BLaER1 treated with 17β-estradiol and CSF1 and Interleukin-3, amounts not matched to agents 10 nM and 100 nM (cell line): ENCODE data around the gene DNAJC5.
"Not testable (repeated sequence)": the region's sequence is repeated elsewhere in the genome, so short reads cannot be mapped to it uniquely, and the experiment has no call there.

Source experiments
- H3K27ac ChIP-seq, 11 experiments: shearing (Covaris generic); formaldehyde crosslinking; 2 replicates each; pipeline ENCODE4 v1.8.1; 2022
- H3K27me3 ChIP-seq, 11 experiments: shearing (Covaris generic); formaldehyde crosslinking; 2 replicates each; pipeline ENCODE4 v1.8.1; 2022
- H3K36me3 ChIP-seq, 11 experiments: shearing (Covaris generic); formaldehyde crosslinking; 2 replicates each; pipeline ENCODE4 v1.8.1; 2022
- H3K4me1 ChIP-seq, 10 experiments: shearing (Covaris generic); formaldehyde crosslinking; 2 replicates each; pipeline ENCODE4 v1.8.1; 2022
- H3K4me2 ChIP-seq, 11 experiments: shearing (Covaris generic); formaldehyde crosslinking; 2 replicates each; pipeline ENCODE4 v1.8.1; 2022
- H3K4me3 ChIP-seq, 10 experiments: shearing (Covaris generic); formaldehyde crosslinking; 2 replicates each; pipeline ENCODE4 v1.8.1; 2022
- H3K9ac ChIP-seq, 11 experiments: shearing (Covaris generic); formaldehyde crosslinking; 2 replicates each; pipeline ENCODE4 v1.8.1; 2022
- H3K9me3 ChIP-seq, 11 experiments: shearing (Covaris generic); formaldehyde crosslinking; replicated peaks in 1 of 11; 2 replicates each; pipeline ENCODE4 v1.8.1; 2022
- H4K20me1 ChIP-seq, 11 experiments: shearing (Covaris generic); formaldehyde crosslinking; 2 replicates each; pipeline ENCODE4 v1.8.1; 2022
- Cebpa-rat ChIP-seq, 11 experiments: shearing (Covaris generic); IDR thresholded peaks; 2 replicates each; pipeline ENCODE4 v1.8.1; 2022

DNAJC5 gene

DNA sequence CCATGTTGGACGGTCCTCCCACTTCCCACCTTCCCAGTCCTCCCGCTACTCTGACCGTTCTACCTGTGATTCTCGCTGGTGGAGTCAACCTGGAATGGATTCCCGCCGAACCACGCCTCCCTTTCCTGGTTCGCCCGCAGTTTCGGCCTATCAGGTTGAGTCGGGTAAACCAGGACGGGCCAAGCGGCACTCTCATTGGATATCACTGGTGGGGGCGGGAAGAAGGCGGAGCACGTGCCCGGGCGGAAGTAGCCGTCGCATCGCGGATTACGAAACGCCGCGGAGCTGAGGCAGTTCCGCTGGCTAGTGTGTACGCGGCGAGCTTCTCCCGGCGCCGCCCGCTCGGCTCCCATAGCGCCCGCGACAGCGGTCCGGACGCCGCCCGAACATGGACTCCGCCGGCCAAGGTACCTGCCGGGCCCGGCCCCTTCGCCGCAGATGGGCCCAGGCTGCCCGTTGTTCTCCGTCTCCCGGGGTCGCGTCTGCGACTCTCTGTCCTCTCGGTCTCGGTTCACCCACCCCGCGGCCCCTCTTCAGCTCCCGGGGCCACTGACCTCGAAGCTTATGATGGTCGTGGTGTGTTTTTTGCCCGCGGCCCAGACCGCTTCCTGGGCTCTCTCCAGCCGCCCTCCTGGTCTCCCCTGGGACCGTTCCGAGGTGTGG is 29.8 kb upstream of the DNAJC5 start, which contains the start of gene TPD52L2:
Gene TPD52L2 (plus strand): TSS at position 293 of the 663 bp plus-strand sequence. CDS start 96 bp downstream, at position 389.
- peaks cover 45 to 61% (median 58%) of the 10 kb centered on the region in 11 experiments for H3K36me3 ChIP-seq
- peak within 1 kb of the TSS; percentile 78 to 99 (median 92) for H3K4me3 ChIP-seq
- H3K27me3 ChIP-seq: no peaks in the 10 kb centered on the region
- no peaks in the 10 kb centered on the region for H3K9me3 ChIP-seq
- peak in 10 of 11 experiments; percentile 25 to 95 (median 82); a peak in 16 of 22 replicates for TF ChIP-seq Cebpa-rat (IDR thresholded peaks at IDR 0.05)
- H3K4me1 ChIP-seq: peaks cover 45 to 81% (median 72%) of the 10 kb centered on the region in 10 experiments
- peak within 1 kb of the TSS; percentile 87 to 100 (median 96) for H3K4me2 ChIP-seq
- H4K20me1 ChIP-seq: peaks cover 0 to 47% (median 33%) of the 10 kb centered on the region in 11 experiments; a peak in 11 of 22 replicates
- H3K9ac ChIP-seq: peak within 1 kb of the TSS; percentile 94 to 99 (median 97)
- peak within 1 kb of the TSS; percentile 93 to 99 (median 96) for H3K27ac ChIP-seq

GRCh38 chr20:63867042-63867441 is 27.9 kb upstream of the DNAJC5 start:
- not testable (repeated sequence) for H3K9me3 ChIP-seq, H3K27me3 ChIP-seq
- peak overlapping the region; percentile 87 to 100 (median 96) for H3K4me2 ChIP-seq
- peak overlapping the region; percentile 22 to 99 (median 96); a peak in 16 of 22 replicates for H3K27ac ChIP-seq
- peaks cover 54 to 67% (median 65%) of the 10 kb centered on the region in 11 experiments for H3K36me3 ChIP-seq
- H3K4me1 ChIP-seq: peaks cover 40 to 81% (median 75%) of the 10 kb centered on the region in 10 experiments
- peaks cover 0 to 47% (median 17%) of the 10 kb centered on the region in 11 experiments; a peak in 10 of 22 replicates for H4K20me1 ChIP-seq
- H3K9ac ChIP-seq: peak overlapping the region; percentile 94 to 99 (median 97); a peak in 20 of 22 replicates
- H3K4me3 ChIP-seq: peak overlapping the region in 9 of 10 experiments; percentile 78 to 99 (median 93); a peak in 17 of 20 replicates

- H3K9ac ChIP-seq: peak overlapping the region in 10 of 11 experiments; percentile 94 to 99 (median 96); a peak in 19 of 22 replicates
- H3K4me2 ChIP-seq: peak overlapping the region in 10 of 11 experiments; percentile 87 to 100 (median 94); a peak in 20 of 22 replicates
- peaks cover 58 to 71% (median 70%) of the 10 kb centered on the region in 11 experiments for H3K36me3 ChIP-seq
- TF ChIP-seq Cebpa-rat (IDR thresholded peaks at IDR 0.05): no peak
- no peaks in the 10 kb centered on the region for H3K27me3 ChIP-seq
- peaks cover 50 to 82% (median 80%) of the 10 kb centered on the region in 10 experiments for H3K4me1 ChIP-seq
- H4K20me1 ChIP-seq: peaks cover 0 to 47% (median 9%) of the 10 kb centered on the region in 11 experiments; a peak in 9 of 22 replicates
- peak overlapping the region; percentile 21 to 98 (median 94); a peak in 16 of 22 replicates for H3K27ac ChIP-seq
- H3K4me3 ChIP-seq: peak overlapping the region in 8 of 10 experiments; percentile 9 to 96 (median 84); a peak in 12 of 20 replicates
- no peaks in the 10 kb centered on the region; a peak in 1 of 22 replicates for H3K9me3 ChIP-seq
Measured at GRCh38 chr20:63868264-63868663, 26.7 kb upstream of the DNAJC5 start.

GRCh38 chr20:63873477-63873971 is 21.4 kb upstream of the DNAJC5 start:
- Histone ChIP-seq H3K9me3 (peaks cover 0 to 9% (median 4%) of the 10 kb centered on the region in 11 experiments; a peak in 8 of 22 replicates), H3K4me2 (peak overlapping the region; percentile 86 to 100 (median 94)), H3K27me3 (no peaks in the 10 kb centered on the region; a peak in 1 of 22 replicates), H3K4me1 (peaks cover 63 to 100% (median 98%) of the 10 kb centered on the region in 10 experiments), H3K27ac (peak overlapping the region; percentile 93 to 99 (median 96)), H4K20me1 (peaks cover 0 to 24% (median 10%) of the 10 kb centered on the region in 11 experiments; a peak in 15 of 22 replicates), H3K9ac (peak overlapping the region; percentile 78 to 99 (median 89)), H3K4me3 (peak overlapping the region in 9 of 10 experiments; percentile 28 to 63 (median 44); a peak in 16 of 20 replicates), H3K36me3 (peaks cover 82 to 97% (median 90%) of the 10 kb centered on the region in 11 experiments)
- peak; percentile 48 to 93 (median 88); a peak in 19 of 22 replicates for TF ChIP-seq Cebpa-rat (IDR thresholded peaks at IDR 0.05)

DNA sequence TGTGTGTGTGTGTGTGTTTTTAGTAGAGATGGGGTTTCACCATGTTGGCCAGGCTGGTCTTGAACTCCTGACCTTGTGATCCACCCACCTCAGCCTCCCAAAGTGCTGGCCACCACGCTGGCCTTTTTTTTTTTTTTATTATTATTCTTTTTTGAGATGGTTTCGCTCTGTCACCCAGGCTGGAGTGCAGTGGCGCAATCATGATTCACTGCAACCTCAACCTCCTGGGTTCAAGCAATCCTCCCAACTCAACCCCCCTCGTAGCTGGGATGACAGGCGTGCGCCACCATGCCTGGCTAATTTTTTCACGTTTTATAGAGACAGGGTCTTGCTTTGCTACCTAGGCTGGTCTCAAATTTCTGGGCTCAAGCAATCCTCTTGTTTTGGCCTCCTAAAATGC is 20.7 kb upstream of the DNAJC5 start:
- Histone ChIP-seq H4K20me1 (peaks cover 6 to 24% (median 13%) of the 10 kb centered on the region in 11 experiments; a peak in 17 of 22 replicates), H3K4me2 (peak overlapping the region; percentile 86 to 100 (median 94)), H3K9me3 (peaks cover 0 to 16% (median 4%) of the 10 kb centered on the region in 11 experiments; a peak in 8 of 22 replicates), H3K4me3 (peak overlapping the region in 9 of 10 experiments; percentile 28 to 63 (median 44); a peak in 16 of 20 replicates), H3K36me3 (peaks cover 82 to 97% (median 90%) of the 10 kb centered on the region in 11 experiments), H3K4me1 (peaks cover 70 to 100% (median 98%) of the 10 kb centered on the region in 10 experiments), H3K9ac (peak overlapping the region; percentile 78 to 99 (median 87)), H3K27ac (peak overlapping the region; percentile 93 to 99 (median 96))
- not testable (repeated sequence) for H3K27me3 ChIP-seq
- TF ChIP-seq Cebpa-rat (IDR thresholded peaks at IDR 0.05): peak in 8 of 11 experiments; percentile 33 to 70 (median 46); a peak in 12 of 22 replicates

DNA sequence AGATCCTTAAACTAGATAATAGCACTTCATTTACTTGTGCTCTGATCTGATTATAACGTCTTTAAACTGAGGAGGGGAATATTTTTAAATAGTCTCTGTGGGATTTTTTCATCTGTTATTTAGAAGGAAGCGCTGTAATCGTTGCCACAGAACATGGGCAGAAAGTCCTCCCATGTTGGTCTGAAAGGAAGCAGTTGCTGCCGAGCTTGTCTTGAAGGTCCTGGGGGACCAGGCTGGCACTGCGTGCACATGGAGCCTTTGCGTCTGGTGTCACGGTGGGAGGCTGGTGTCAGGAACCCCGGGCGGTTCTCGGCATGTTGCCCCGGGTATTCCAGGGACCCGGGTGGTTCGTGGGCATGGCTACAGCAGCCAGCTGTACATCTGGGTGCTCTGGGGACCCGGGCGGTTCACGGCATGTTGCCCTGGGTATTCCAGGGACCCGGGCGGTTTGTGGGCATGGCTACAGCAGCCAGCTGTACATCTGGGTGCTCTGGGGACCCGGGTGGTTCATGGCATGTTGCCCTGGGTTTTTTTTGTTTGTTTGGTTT is 18.4 kb upstream of the DNAJC5 start:
- Histone ChIP-seq H3K9ac (peak overlapping the region; percentile 78 to 99 (median 87)), H3K4me3 (peak overlapping the region; percentile 21 to 63 (median 46); a peak in 17 of 20 replicates), H4K20me1 (peaks cover 16 to 39% (median 30%) of the 10 kb centered on the region in 11 experiments; a peak in 21 of 22 replicates), H3K4me2 (peak overlapping the region; percentile 86 to 100 (median 94)), H3K9me3 (peaks cover 0 to 19% (median 4%) of the 10 kb centered on the region in 11 experiments; a peak in 8 of 22 replicates), H3K27ac (peak overlapping the region; percentile 93 to 99 (median 96)), H3K4me1 (peaks cover 72 to 91% (median 80%) of the 10 kb centered on the region in 10 experiments), H3K36me3 (peaks cover 75 to 91% (median 84%) of the 10 kb centered on the region in 11 experiments), H3K27me3 (no peaks in the 10 kb centered on the region; a peak in 1 of 22 replicates)
- peak in 4 of 11 experiments; percentile 49 to 90 (median 86); a peak in 9 of 22 replicates for TF ChIP-seq Cebpa-rat (IDR thresholded peaks at IDR 0.05)

DNA sequence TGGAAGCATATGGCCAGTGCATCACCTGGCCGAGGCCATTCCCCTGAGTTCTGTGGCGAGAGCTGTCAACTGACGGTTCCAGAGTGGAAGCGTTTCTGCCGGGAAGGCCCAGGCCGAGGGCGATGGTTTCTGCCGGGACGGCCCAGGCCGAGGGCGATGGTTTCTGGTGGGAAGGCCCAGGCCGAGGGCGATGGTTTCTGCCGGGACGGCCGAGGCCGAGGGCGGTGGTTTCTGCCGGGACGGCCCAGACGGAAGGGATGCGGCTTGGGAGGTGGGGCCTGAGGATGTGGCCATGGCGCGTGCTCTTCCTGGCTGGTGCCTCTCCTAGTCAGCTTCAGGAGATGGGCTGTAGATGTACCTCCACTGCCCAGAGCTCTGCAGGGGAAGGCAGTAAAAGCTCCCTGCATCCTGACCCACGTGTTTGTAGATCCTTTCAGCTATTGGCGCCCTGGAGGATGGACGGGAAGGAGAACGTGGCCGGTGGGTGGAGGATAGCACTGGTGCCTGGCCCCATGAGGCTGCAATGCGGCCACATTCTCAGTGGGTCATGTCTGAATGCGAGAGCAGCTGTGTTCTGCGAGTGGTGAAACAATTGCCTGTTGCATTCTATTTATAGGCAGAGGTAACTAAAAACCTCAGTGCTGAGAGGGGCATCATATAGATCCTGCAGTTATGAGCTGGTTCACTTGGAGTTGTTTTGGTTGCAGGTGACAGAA is 17.0 kb upstream of the DNAJC5 start:
- Histone ChIP-seq H3K9ac (peak overlapping the region; percentile 78 to 99 (median 87)), H3K27ac (peak overlapping the region; percentile 93 to 99 (median 96)), H3K36me3 (peaks cover 75 to 91% (median 84%) of the 10 kb centered on the region in 11 experiments), H3K9me3 (peaks cover 0 to 19% (median 4%) of the 10 kb centered on the region in 11 experiments; a peak in 8 of 22 replicates), H3K4me1 (peaks cover 60 to 91% (median 77%) of the 10 kb centered on the region in 10 experiments), H4K20me1 (peaks cover 30 to 53% (median 44%) of the 10 kb centered on the region in 11 experiments), H3K4me2 (peak overlapping the region; percentile 88 to 100 (median 94)), H3K4me3 (peak overlapping the region; percentile 10 to 63 (median 48); a peak in 19 of 20 replicates), H3K27me3 (no peaks in the 10 kb centered on the region; a peak in 1 of 22 replicates)
- peak in 3 of 11 experiments; percentile 40 to 65 (median 48); a peak in 4 of 22 replicates for TF ChIP-seq Cebpa-rat (IDR thresholded peaks at IDR 0.05)
